ENCODE results near the gene RETREG3. TPM values are rescaled to one million over a fixed set of nuclear protein-coding genes. Genes with fewer than 3 reads are reported as not detected.
"Not testable (repeated sequence)": the region's sequence is repeated elsewhere in the genome, so short reads cannot be mapped to it uniquely, and the experiment has no call there.

RETREG3 gene
- total and polyA plus RNA-seq, 2 of the 13 experiments (the other 11 are each of a cell fraction or from before 2014, with no cell fraction given), result 47.0 to 55.8 TPM

DNA sequence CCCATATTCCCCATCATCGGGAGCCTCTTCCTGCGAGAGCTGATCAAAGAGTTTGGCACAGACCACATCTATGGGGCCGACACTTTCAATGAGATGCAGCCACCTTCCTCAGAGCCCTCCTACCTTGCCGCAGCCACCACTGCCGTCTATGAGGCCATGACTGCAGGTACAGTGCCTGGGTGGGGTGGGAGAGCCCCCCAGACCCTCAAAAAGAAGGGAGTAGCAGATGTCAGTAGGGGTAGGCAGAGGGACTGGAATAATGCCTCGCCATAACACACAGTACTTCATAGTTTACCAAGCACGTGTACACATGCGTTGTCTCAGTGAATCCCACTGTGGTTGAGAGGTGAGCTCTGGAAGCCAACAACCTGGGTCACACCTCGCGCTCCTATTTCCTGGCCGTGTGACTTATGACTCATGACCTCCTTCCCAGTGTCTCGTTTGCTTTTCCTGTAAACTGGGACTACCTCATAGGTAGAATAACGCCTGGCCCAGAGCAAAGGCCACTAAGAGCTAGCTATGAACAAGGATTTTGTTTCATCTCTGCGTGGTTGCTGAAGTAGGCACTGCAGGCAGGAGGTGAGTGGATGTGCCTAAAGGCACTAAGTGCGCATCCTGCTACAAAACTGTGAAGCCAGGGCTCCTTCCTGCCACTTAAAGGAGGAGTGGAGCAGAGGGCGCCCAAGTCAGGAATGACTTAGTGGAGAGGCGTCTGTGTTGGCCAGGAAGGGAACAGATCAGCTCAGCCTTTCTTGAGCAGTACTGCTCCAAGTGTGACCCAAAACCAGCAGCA lies 67.9 kb downstream of the RETREG3 start (continued):
- TF ChIP-seq FOSL1 (CRISPR knock-in tag; IDR thresholded peaks at IDR 0.05; ENCODE audit: borderline replicate concordance), result peak; percentile 87
- TF ChIP-seq SAFB2 (CRISPR knock-in tag; IDR thresholded peaks at IDR 0.05; ENCODE audit: borderline replicate concordance, low read depth), result no peak; the same call in 1 of the 2 replicates
- TF ChIP-seq MTA1 (CRISPR knock-in tag; IDR thresholded peaks at IDR 0.05; ENCODE audit: borderline replicate concordance), result peak; percentile 57
- 0 out of 2 replicates have a peak, but pooled peaks have one; percentile 51 for TF ChIP-seq BRCA1 (CRISPR knock-in tag; IDR thresholded peaks at IDR 0.05)
- TF ChIP-seq, protein P1, sequence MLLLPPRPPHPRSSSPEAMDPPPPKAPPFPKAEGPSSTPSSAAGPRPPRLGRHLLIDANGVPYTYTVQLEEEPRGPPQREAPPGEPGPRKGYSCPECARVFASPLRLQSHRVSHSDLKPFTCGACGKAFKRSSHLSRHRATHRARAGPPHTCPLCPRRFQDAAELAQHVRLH (CRISPR knock-in tag; IDR thresholded peaks at IDR 0.05; ENCODE audit: borderline replicate concordance, low read depth), result no peak; the same call in 1 of the 2 replicates
- peak; percentile 94 for TF ChIP-seq ZNF589 (CRISPR knock-in tag; conservative IDR thresholded peaks at IDR 0.05)

DNA sequence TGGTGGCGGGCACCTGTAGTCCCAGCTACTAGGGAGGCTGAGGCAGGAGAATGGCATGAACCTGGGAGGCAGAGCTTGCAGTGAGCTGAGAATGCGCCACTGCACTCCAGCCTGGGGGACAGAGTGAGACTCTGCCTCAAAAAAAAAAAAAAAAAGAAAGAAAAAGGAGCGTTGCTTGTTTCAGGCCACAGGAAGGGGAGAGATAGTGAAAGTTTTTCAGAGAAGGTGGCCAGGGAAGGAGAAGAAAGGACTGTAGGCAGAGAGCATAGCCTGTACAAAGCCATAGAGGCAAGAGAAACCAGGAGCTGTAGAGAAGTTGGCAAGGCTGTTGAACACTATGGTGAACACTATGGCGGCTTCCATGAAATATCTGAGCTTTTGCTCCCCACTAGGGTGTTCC lies 68.6 kb downstream of the RETREG3 start:
- Histone ChIP-seq H3K4me2 (ENCODE audit: low read depth, low read length) (0 out of 2 replicates have a peak overlapping the region, but pooled peaks have one; percentile 50), H3K36me3 (replicated peaks in 1 of 2; ENCODE audit: control insufficient read depth in 1 of 2, insufficient read depth in 2 of 2, low read length in 2 of 2) (peaks cover 3 to 19% of the 10 kb centered on the region in 2 experiments; a peak in 3 of 5 replicates), H3K4me1 (ENCODE audit: insufficient read depth, low read length) (peaks cover 74% of the 10 kb centered on the region), H3K9ac (ENCODE audit: insufficient read depth, low read depth, low read length) (peak overlapping the region; percentile 39; the same call in 1 of the 2 replicates), H3K27ac (ENCODE audit: extremely low read length, insufficient read depth, low read length) (peak overlapping the region; percentile 76)
- CTCF ChIA-PET (ENCODE audit: low intra/inter-chr PET ratio, low total read pairs); H3K27me3 ChIP-seq (ENCODE audit: control insufficient read depth in 1 of 2, insufficient read depth in 2 of 2, low read length in 2 of 2); H3K79me2 ChIP-seq (ENCODE audit: insufficient read depth, low read length); H3K9me3 ChIP-seq (ENCODE audit: low read length); H2AFZ ChIP-seq (ENCODE audit: low read length); intact Hi-C loops (cut with micrococcal nuclease; ENCODE audit: unreplicated experiment); H4K20me1 ChIP-seq (ENCODE audit: insufficient read depth, low read length); FAIRE-seq; DNase-seq (ENCODE audit: low spot score); in situ Hi-C loops (cut with HindIII; ENCODE audit: extremely low pct_ligation_motif_present, low pct_unique_long_range_greater_than_20kb); H3K4me3 ChIP-seq (replicated peaks in 1 of 3; ENCODE audit: insufficient read depth in 1 of 3, low read depth in 2 of 3, low read length in 3 of 3); BruUV-seq (replicated peaks); ATAC-seq: not testable (repeated sequence)
- TF ChIP-seq ZNF362 (CRISPR knock-in tag; IDR thresholded peaks at IDR 0.05; ENCODE audit: borderline replicate concordance), result 0 out of 2 replicates have a peak, but pooled peaks have one; percentile 1
- WGBS (ENCODE audit: low lambda C conversion rate), result 98% methylated on average over 4 of the region's 4 CpGs
- POLR2A ChIA-PET, result interaction anchor here (1.2 to 4.0 kb wide), 10 partner anchors 10 to 69 kb away, joined by 3 to 67 read pairs (median 14); partner anchors contain the start of genes COASY, HSD17B1, PSMC3IP and RETREG3

Measured in HepG2 (cell line).